ENCODE results near the gene UNC5C.

- TF ChIP-seq CTCF (conservative IDR thresholded peaks at IDR 0.05; ENCODE audit: low read depth, low read length), result no peak
- TF ChIP-seq EZH2 (IDR thresholded peaks at IDR 0.05; ENCODE audit: borderline replicate concordance, low read depth, low read length, poor library complexity, severe bottlenecking), result no peak
Observed at GRCh38 chr4:95394752-95395306, 153.9 kb downstream of the UNC5C start.
